HG03558 (cell line): ENCODE results near the gene TMEM132D.
"Not testable (repeated sequence)": the region's sequence is repeated elsewhere in the genome, so short reads cannot be mapped to it uniquely, and the experiment has no call there.

Experiments
- ATAC-seq: cut with Tn5 transposase; IDR thresholded peaks from one replicate; pipeline ENCODE4 v1.9.1; 2021; ENCODE audit warnings: moderate number of reproducible peaks; ENCODE audit not compliant: unreplicated experiment; ENCODE audit errors: extremely low read depth

TMEM132D gene

GRCh38 chr12:129208566-129208965 is 695.3 kb downstream of the TMEM132D start:
- no peak for ATAC-seq

- no peak for ATAC-seq
Observed at GRCh38 chr12:129207084-129207483, 696.7 kb downstream of the TMEM132D start.

- ATAC-seq = no peak
Observed at GRCh38 chr12:129203456-129203855, 700.4 kb downstream of the TMEM132D start.

- ATAC-seq = no peak
Observed at GRCh38 chr12:129202109-129202814, 701.6 kb downstream of the TMEM132D start.

GRCh38 chr12:129201029-129201428 is 702.8 kb downstream of the TMEM132D start:
- no peak for ATAC-seq

- ATAC-seq = no peak
Observed at GRCh38 chr12:129200576-129200975, 703.2 kb downstream of the TMEM132D start.

- no peak for ATAC-seq
Observed at GRCh38 chr12:129196927-129197326, 706.9 kb downstream of the TMEM132D start.

GRCh38 chr12:129195081-129195480 is 708.7 kb downstream of the TMEM132D start:
- no peak for ATAC-seq

- no peak for ATAC-seq
Observed at GRCh38 chr12:129193263-129193871, 710.5 kb downstream of the TMEM132D start.

- ATAC-seq = no peak
Observed at GRCh38 chr12:129190827-129191226, 713.0 kb downstream of the TMEM132D start.

GRCh38 chr12:129189879-129190278 is 713.9 kb downstream of the TMEM132D start:
- ATAC-seq = not testable (repeated sequence)

- no peak for ATAC-seq
Observed at GRCh38 chr12:129186952-129187351, 716.9 kb downstream of the TMEM132D start.

- ATAC-seq = no peak
Observed at GRCh38 chr12:129185855-129186254, 718.0 kb downstream of the TMEM132D start.

- no peak for ATAC-seq
Observed at GRCh38 chr12:129184127-129184928, 719.5 kb downstream of the TMEM132D start.

- ATAC-seq = no peak
Observed at GRCh38 chr12:129179941-129180553, 723.8 kb downstream of the TMEM132D start.

- ATAC-seq = no peak
Observed at GRCh38 chr12:129169928-129170327, 733.9 kb downstream of the TMEM132D start.

- no peak for ATAC-seq
Observed at GRCh38 chr12:129163861-129164260, 740.0 kb downstream of the TMEM132D start.

GRCh38 chr12:129163461-129163860 is 740.4 kb downstream of the TMEM132D start:
- no peak for ATAC-seq

GRCh38 chr12:129162805-129163204 is 741.0 kb downstream of the TMEM132D start:
- ATAC-seq = no peak

GRCh38 chr12:129161511-129161910 is 742.3 kb downstream of the TMEM132D start:
- ATAC-seq = no peak

GRCh38 chr12:129160282-129160681 is 743.5 kb downstream of the TMEM132D start:
- no peak for ATAC-seq
